Measurements from ENCODE around the gene HSD17B4. TPM values are rescaled to one million over a fixed set of nuclear protein-coding genes. Genes with fewer than 3 reads are reported as not detected.
"Not testable (repeated sequence)": the region's sequence is repeated elsewhere in the genome, so short reads cannot be mapped to it uniquely, and the experiment has no call there.

Gene HSD17B4
- total RNA-seq, 5 donors from 2014 or later (not counting 1 experiment from before 2014, with no cell fraction given) = 32.1 to 79.6 (median 54.0) TPM

DNA sequence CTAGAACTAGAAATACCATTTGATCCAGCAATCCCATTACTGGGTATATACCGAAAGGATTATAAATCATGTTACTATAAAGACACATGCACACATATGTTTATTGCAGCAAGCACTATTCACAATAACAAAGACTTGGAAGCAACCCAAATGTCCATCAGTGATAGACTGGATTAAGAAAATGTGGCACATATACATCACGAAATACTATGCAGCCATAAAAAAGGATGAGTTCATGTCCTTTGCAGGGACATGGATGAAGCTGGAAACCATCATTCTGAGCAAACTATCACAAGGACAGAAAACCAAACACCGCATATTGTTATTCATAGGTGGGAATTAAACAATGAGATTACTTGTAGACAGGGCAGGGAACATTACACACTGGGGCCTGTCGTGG lies 7.7 kb upstream of the HSD17B4 start:
- H3K27ac Mint-ChIP-seq; ATAC-seq (replicated peaks in 1 of 4); H3K4me1 ChIP-seq (ENCODE audit: control insufficient read depth in 1 of 2, extremely low read depth in 1 of 2, insufficient read depth in 2 of 2, low read length in 2 of 2); H3K4me1 Mint-ChIP-seq; POLR2A ChIA-PET; H3K36me3 ChIP-seq (ENCODE audit: control insufficient read depth in 2 of 2, extremely low read depth in 1 of 2, insufficient read depth in 1 of 2, low read length in 1 of 2); H3K36me3 Mint-ChIP-seq; H3K9me3 ChIP-seq; H3K9me3 Mint-ChIP-seq; DNase-seq; H3K4me3 Mint-ChIP-seq; H3K4me3 ChIP-seq (ENCODE audit: control insufficient read depth in 1 of 2, extremely low read depth in 1 of 2, low read length in 1 of 2); H3K27me3 ChIP-seq (replicated peaks in 1 of 2; ENCODE audit: control insufficient read depth in 2 of 2, extremely low read depth in 1 of 2, insufficient read depth in 2 of 2, low read length in 1 of 2); H3K27ac ChIP-seq (ENCODE audit: low read length); CTCF ChIA-PET: not testable (repeated sequence)
- peaks cover 5 to 11% of the 10 kb centered on the region in 2 donors for H3K27me3 Mint-ChIP-seq
- whole genome bisulfite sequencing (ENCODE audit: insufficient coverage) = no CpG with 5 or more reads among the region's 4 CpGs

DNA sequence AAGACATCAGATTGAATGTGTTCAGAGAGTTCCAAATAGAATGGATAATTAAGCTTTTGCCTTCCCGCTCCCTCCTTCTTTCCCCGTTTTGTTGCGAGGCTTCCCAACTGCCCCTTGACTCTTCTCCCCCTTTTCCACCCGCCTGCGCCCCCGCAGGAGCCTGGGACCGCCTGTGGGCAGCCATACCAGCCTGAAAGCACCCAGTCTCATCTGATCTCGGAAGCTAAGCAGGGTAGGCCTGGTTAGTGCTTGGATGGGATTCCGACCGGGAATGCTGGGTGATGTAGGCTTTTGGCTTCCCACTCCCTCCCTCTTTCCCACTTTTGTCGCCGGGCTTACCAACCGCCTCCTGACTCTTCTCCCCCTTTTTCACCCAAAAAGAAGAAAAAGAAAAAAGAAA lies 6.8 kb upstream of the HSD17B4 start:
- ChIA-PET POLR2A (interaction anchor here in 1 of 2 donors (0.5 kb wide), 1 partner anchor 16 kb away, joined by 3 read pairs; no protein-coding TSS in a partner anchor), CTCF (no interaction called here)
- Mint-ChIP-seq H3K27ac (no peak overlapping the region), H3K27me3 (peaks cover 1 to 10% of the 10 kb centered on the region in 2 donors), H3K4me3 (no peak overlapping the region), H3K36me3 (no peaks in the 10 kb centered on the region), H3K9me3 (peaks cover 0 to 4% (median 0%) of the 10 kb centered on the region in 3 donors), H3K4me1 (peaks cover 0 to 2% (median 0%) of the 10 kb centered on the region in 3 donors)
- DNase-seq (no peak), ATAC-seq (replicated peaks in 1 of 4) (no peak)
- Histone ChIP-seq H3K9me3 (no peaks in the 10 kb centered on the region), H3K36me3 (ENCODE audit: control insufficient read depth in 2 of 2, extremely low read depth in 1 of 2, insufficient read depth in 1 of 2, low read length in 1 of 2) (no peaks in the 10 kb centered on the region), H3K27me3 (replicated peaks in 1 of 2; ENCODE audit: control insufficient read depth in 2 of 2, extremely low read depth in 1 of 2, insufficient read depth in 2 of 2, low read length in 1 of 2) (peaks cover 0 to 10% of the 10 kb centered on the region in 2 experiments), H3K27ac (ENCODE audit: low read length) (no peak overlapping the region), H3K4me3 (ENCODE audit: control insufficient read depth in 1 of 2, extremely low read depth in 1 of 2, low read length in 1 of 2) (no peak overlapping the region), H3K4me1 (ENCODE audit: control insufficient read depth in 1 of 2, extremely low read depth in 1 of 2, insufficient read depth in 2 of 2, low read length in 2 of 2) (no peaks in the 10 kb centered on the region)
- 100% methylated on average over 3 of the region's 13 CpGs for WGBS (ENCODE audit: insufficient coverage)

- peaks cover 0 to 10% of the 10 kb centered on the region in 2 experiments for H3K27me3 ChIP-seq (replicated peaks in 1 of 2; ENCODE audit: control insufficient read depth in 2 of 2, extremely low read depth in 1 of 2, insufficient read depth in 2 of 2, low read length in 1 of 2)
- H3K9me3 ChIP-seq = no peaks in the 10 kb centered on the region
- H3K4me1 ChIP-seq (ENCODE audit: control insufficient read depth in 1 of 2, extremely low read depth in 1 of 2, insufficient read depth in 2 of 2, low read length in 2 of 2) = peaks cover 5 to 11% of the 10 kb centered on the region in 2 experiments
- H3K36me3 Mint-ChIP-seq = no peaks in the 10 kb centered on the region
- no peak for ATAC-seq (replicated peaks in 1 of 4)
- DNase-seq = no peak
- 86% methylated on average over 1 of the region's 3 CpGs for WGBS (ENCODE audit: insufficient coverage)
- no peak overlapping the region for H3K27ac Mint-ChIP-seq
- ChIA-PET POLR2A (no interaction called here), CTCF (interaction anchor here in 1 of 2 donors (0.9 kb wide), 1 partner anchor 21 kb away, joined by 3 read pairs; no protein-coding TSS in a partner anchor)
- no peaks in the 10 kb centered on the region for H3K36me3 ChIP-seq (ENCODE audit: control insufficient read depth in 2 of 2, extremely low read depth in 1 of 2, insufficient read depth in 1 of 2, low read length in 1 of 2)
- H3K27me3 Mint-ChIP-seq = peaks cover 0 to 4% of the 10 kb centered on the region in 2 donors
- no peak overlapping the region for H3K4me3 Mint-ChIP-seq
- no peaks in the 10 kb centered on the region for H3K9me3 Mint-ChIP-seq
- no peak overlapping the region for H3K4me3 ChIP-seq (ENCODE audit: control insufficient read depth in 1 of 2, extremely low read depth in 1 of 2, low read length in 1 of 2)
- H3K4me1 Mint-ChIP-seq = peaks cover 20 to 25% (median 23%) of the 10 kb centered on the region in 3 donors
- no peak overlapping the region for H3K27ac ChIP-seq (ENCODE audit: low read length)
Observed at GRCh38 chr5:119449882-119450281, 2.4 kb upstream of the HSD17B4 start.

DNA sequence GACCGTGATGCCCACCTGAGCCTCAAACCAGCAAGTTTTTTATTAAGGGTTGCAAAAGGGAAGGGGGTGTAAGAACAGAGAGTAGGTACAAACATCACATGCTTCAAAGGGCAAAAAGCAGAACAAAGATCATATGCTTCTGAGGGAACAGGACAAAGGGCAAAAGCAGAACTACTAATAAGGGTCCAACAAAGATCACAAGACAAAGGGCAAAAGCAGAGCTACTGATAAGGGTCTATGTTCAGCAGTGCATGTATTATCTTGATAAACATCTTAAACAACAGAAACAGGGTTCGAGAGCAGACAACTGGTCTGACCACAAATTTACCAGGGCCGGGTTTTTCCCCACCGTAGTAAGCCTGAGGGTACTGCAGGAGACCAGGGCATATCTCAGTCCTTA lies 1.7 kb upstream of the HSD17B4 start:
- 78% methylated on average over 4 of the region's 4 CpGs for WGBS (ENCODE audit: insufficient coverage)
- H3K36me3 Mint-ChIP-seq; H3K9me3 ChIP-seq; H3K27me3 ChIP-seq (replicated peaks in 1 of 2; ENCODE audit: control insufficient read depth in 2 of 2, extremely low read depth in 1 of 2, insufficient read depth in 2 of 2, low read length in 1 of 2); DNase-seq; H3K9me3 Mint-ChIP-seq; H3K36me3 ChIP-seq (ENCODE audit: control insufficient read depth in 2 of 2, extremely low read depth in 1 of 2, insufficient read depth in 1 of 2, low read length in 1 of 2); H3K4me3 ChIP-seq (ENCODE audit: control insufficient read depth in 1 of 2, extremely low read depth in 1 of 2, low read length in 1 of 2); POLR2A ChIA-PET; H3K4me3 Mint-ChIP-seq; H3K27ac ChIP-seq (ENCODE audit: low read length); H3K27ac Mint-ChIP-seq; H3K27me3 Mint-ChIP-seq; ATAC-seq (replicated peaks in 1 of 4); CTCF ChIA-PET: not testable (repeated sequence)
- peaks cover 20 to 25% (median 23%) of the 10 kb centered on the region in 3 donors for H3K4me1 Mint-ChIP-seq
- peaks cover 5 to 11% of the 10 kb centered on the region in 2 experiments for H3K4me1 ChIP-seq (ENCODE audit: control insufficient read depth in 1 of 2, extremely low read depth in 1 of 2, insufficient read depth in 2 of 2, low read length in 2 of 2)

- Histone ChIP-seq H3K4me1 (ENCODE audit: control insufficient read depth in 1 of 2, extremely low read depth in 1 of 2, insufficient read depth in 2 of 2, low read length in 2 of 2) (peaks cover 5 to 11% of the 10 kb centered on the region in 2 experiments), H3K27me3 (replicated peaks in 1 of 2; ENCODE audit: control insufficient read depth in 2 of 2, extremely low read depth in 1 of 2, insufficient read depth in 2 of 2, low read length in 1 of 2) (peaks cover 0 to 7% of the 10 kb centered on the region in 2 experiments), H3K9me3 (no peaks in the 10 kb centered on the region), H3K4me3 (ENCODE audit: control insufficient read depth in 1 of 2, extremely low read depth in 1 of 2, low read length in 1 of 2) (no peak overlapping the region), H3K27ac (ENCODE audit: low read length) (no peak overlapping the region), H3K36me3 (ENCODE audit: control insufficient read depth in 2 of 2, extremely low read depth in 1 of 2, insufficient read depth in 1 of 2, low read length in 1 of 2) (no peaks in the 10 kb centered on the region)
- H3K4me3 Mint-ChIP-seq = peak overlapping the region; percentile 93 to 96 (median 94)
- no peak for ATAC-seq (replicated peaks in 1 of 4)
- ChIA-PET POLR2A (interaction anchor here in 1 of 2 donors (0.6 kb wide), 1 partner anchor 111 kb away, joined by 6 read pairs; no protein-coding TSS in a partner anchor), CTCF (interaction anchor here in 1 of 2 donors (0.8 to 3.2 kb wide), 2 partner anchors 38 to 463 kb away, joined by 3 to 8 read pairs; partner anchors contain the start of gene DTWD2)
- peak overlapping the region in 1 of 2 donors; percentile 93 for H3K27ac Mint-ChIP-seq
- H3K4me1 Mint-ChIP-seq = peaks cover 20 to 25% (median 23%) of the 10 kb centered on the region in 3 donors
- peaks cover 0 to 4% of the 10 kb centered on the region in 2 donors for H3K27me3 Mint-ChIP-seq
- peaks cover 4% of the 10 kb centered on the region for H3K36me3 Mint-ChIP-seq
- H3K9me3 Mint-ChIP-seq = no peaks in the 10 kb centered on the region
- DNase-seq = no peak
- no CpG with 5 or more reads among the region's 4 CpGs for WGBS (ENCODE audit: insufficient coverage)
Observed at GRCh38 chr5:119451561-119451960, 736 bp upstream of the HSD17B4 start.

- Mint-ChIP-seq H3K4me3 (peak overlapping the region; percentile 93 to 96 (median 94)), H3K4me1 (peaks cover 20 to 28% (median 28%) of the 10 kb centered on the region in 3 donors), H3K36me3 (peaks cover 6% of the 10 kb centered on the region), H3K9me3 (no peaks in the 10 kb centered on the region), H3K27ac (peak overlapping the region; percentile 87 to 93), H3K27me3 (peaks cover 0 to 4% of the 10 kb centered on the region in 2 donors)
- Histone ChIP-seq H3K36me3 (ENCODE audit: control insufficient read depth in 2 of 2, extremely low read depth in 1 of 2, insufficient read depth in 1 of 2, low read length in 1 of 2) (peaks cover 0 to 2% of the 10 kb centered on the region in 2 donors), H3K9me3 (no peaks in the 10 kb centered on the region), H3K27me3 (replicated peaks in 1 of 2; ENCODE audit: control insufficient read depth in 2 of 2, extremely low read depth in 1 of 2, insufficient read depth in 2 of 2, low read length in 1 of 2) (peaks cover 0 to 7% of the 10 kb centered on the region in 2 experiments), H3K4me1 (ENCODE audit: control insufficient read depth in 1 of 2, extremely low read depth in 1 of 2, insufficient read depth in 2 of 2, low read length in 2 of 2) (peaks cover 5 to 11% of the 10 kb centered on the region in 2 experiments), H3K27ac (ENCODE audit: low read length) (peak overlapping the region; percentile 73), H3K4me3 (ENCODE audit: control insufficient read depth in 1 of 2, extremely low read depth in 1 of 2, low read length in 1 of 2) (peak overlapping the region; percentile 91 to 93)
- no peak for DNase-seq
- CTCF ChIA-PET = interaction anchor here in 1 of 2 donors (0.8 to 3.2 kb wide), 2 partner anchors 39 to 464 kb away, joined by 3 to 8 read pairs; partner anchors contain the start of gene DTWD2
- no peak for ATAC-seq (replicated peaks in 1 of 4)
- whole genome bisulfite sequencing (ENCODE audit: insufficient coverage) = 11% methylated on average over 1 of the region's 6 CpGs
- POLR2A ChIA-PET = no interaction called here
Observed at GRCh38 chr5:119452060-119452372, 281 bp upstream of the HSD17B4 start.

Data from T-cell (primary cell).